GM12801 (cell line): ENCODE data around the gene GNA14.

Experiments
- CTCF ChIP-seq: IDR thresholded peaks from one replicate; pipeline ENCODE4 v1.5.1; 2011; ENCODE audit warnings: control low read depth; ENCODE audit not compliant: insufficient read length; ENCODE audit errors: extremely low read depth

The GNA14 gene

GRCh38 chr9:77606526-77606925, 41.6 kb downstream of the GNA14 start:
- no peak for TF ChIP-seq CTCF

GRCh38 chr9:77605449-77606220, 42.5 kb downstream of the GNA14 start:
- no peak for TF ChIP-seq CTCF

GRCh38 chr9:77604316-77604715, 43.8 kb downstream of the GNA14 start:
- no peak for TF ChIP-seq CTCF

GRCh38 chr9:77602852-77603251, 45.3 kb downstream of the GNA14 start:
- TF ChIP-seq CTCF, result no peak

- TF ChIP-seq CTCF, result no peak
Measured at GRCh38 chr9:77601476-77602099, 46.5 kb downstream of the GNA14 start.

GRCh38 chr9:77600810-77601209, 47.3 kb downstream of the GNA14 start:
- no peak for TF ChIP-seq CTCF

- no peak for TF ChIP-seq CTCF
Measured at GRCh38 chr9:77599492-77599891, 48.6 kb downstream of the GNA14 start.
